Measurements from ENCODE around the gene KIR2DL1. TPM values are rescaled to one million over a fixed set of nuclear protein-coding genes. Genes with fewer than 3 reads are reported as not detected.
"Not testable (repeated sequence)": the region's sequence is repeated elsewhere in the genome, so short reads cannot be mapped to it uniquely, and the experiment has no call there.

The KIR2DL1 gene
- total RNA-seq, 1 donor from 2014 or later = not detected

GRCh38 chr19:54778896-54779295 lies 9.3 kb downstream of the KIR2DL1 start:
- H3K27me3 Mint-ChIP-seq (ENCODE audit: insufficient read depth); H3K9me3 Mint-ChIP-seq; H3K4me3 Mint-ChIP-seq; H3K36me3 Mint-ChIP-seq (ENCODE audit: low read depth); H3K27ac Mint-ChIP-seq; intact Hi-C loops (cut with micrococcal nuclease); H3K4me1 Mint-ChIP-seq (ENCODE audit: low read depth); DNase-seq (ENCODE audit: low spot score): not testable (repeated sequence)

- DNase-seq (ENCODE audit: low spot score); intact Hi-C loops (cut with micrococcal nuclease); H3K4me3 Mint-ChIP-seq; H3K27ac Mint-ChIP-seq; H3K4me1 Mint-ChIP-seq (ENCODE audit: low read depth); H3K36me3 Mint-ChIP-seq (ENCODE audit: low read depth); H3K27me3 Mint-ChIP-seq (ENCODE audit: insufficient read depth); H3K9me3 Mint-ChIP-seq: not testable (repeated sequence)
Measured at GRCh38 chr19:54782916-54783315, 13.3 kb downstream of the KIR2DL1 start.

GRCh38 chr19:54786091-54786723 lies 16.6 kb downstream of the KIR2DL1 start:
- H3K36me3 Mint-ChIP-seq (ENCODE audit: low read depth); H3K27me3 Mint-ChIP-seq (ENCODE audit: insufficient read depth); H3K9me3 Mint-ChIP-seq; H3K27ac Mint-ChIP-seq; intact Hi-C loops (cut with micrococcal nuclease); DNase-seq (ENCODE audit: low spot score); H3K4me1 Mint-ChIP-seq (ENCODE audit: low read depth); H3K4me3 Mint-ChIP-seq: not testable (repeated sequence)

DNA sequence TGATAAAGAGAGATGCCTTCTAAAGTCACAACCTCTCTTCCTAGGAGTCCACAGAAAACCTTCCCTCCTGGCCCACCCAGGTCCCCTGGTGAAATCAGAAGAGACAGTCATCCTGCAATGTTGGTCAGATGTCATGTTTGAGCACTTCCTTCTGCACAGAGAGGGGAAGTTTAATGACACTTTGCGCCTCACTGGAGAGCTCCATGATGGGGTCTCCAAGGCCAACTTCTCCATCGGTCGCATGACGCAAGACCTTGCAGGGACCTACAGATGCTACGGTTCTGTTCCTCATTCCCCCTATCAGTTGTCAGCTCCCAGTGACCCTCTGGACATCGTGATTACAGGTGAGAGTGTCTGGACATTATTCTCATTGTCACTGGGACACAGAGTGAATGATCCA lies 18.6 kb downstream of the KIR2DL1 start:
- H3K27me3 Mint-ChIP-seq (ENCODE audit: insufficient read depth); H3K27ac Mint-ChIP-seq; H3K4me3 Mint-ChIP-seq; H3K36me3 Mint-ChIP-seq (ENCODE audit: low read depth); H3K9me3 Mint-ChIP-seq; intact Hi-C loops (cut with micrococcal nuclease); DNase-seq (ENCODE audit: low spot score); H3K4me1 Mint-ChIP-seq (ENCODE audit: low read depth): not testable (repeated sequence)

DNA sequence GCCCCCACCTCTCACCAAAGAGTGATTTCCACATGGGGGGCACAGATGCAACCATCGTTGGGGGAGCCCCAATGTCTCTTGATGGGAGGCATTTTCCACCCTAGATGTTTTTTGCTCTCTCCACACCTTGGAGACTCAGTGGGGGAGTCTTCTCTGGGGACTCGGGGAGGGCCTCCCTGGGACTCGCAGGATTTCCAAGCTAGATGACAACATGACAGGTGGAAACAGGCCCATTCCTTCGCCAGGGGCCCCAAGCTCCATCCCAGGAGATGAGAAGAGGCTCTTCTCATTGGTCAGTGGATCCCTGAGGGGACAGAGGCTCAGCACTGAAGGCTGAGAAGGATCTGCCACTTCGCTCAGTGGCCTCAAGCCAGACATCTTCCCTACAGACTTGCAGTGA lies 21.1 kb downstream of the KIR2DL1 start:
- Mint-ChIP-seq H3K4me1 (ENCODE audit: low read depth) (peaks cover 12% of the 10 kb centered on the region), H3K27ac (no peak overlapping the region), H3K36me3 (ENCODE audit: low read depth) (no peaks in the 10 kb centered on the region), H3K9me3 (peaks cover 2% of the 10 kb centered on the region), H3K4me3 (no peak overlapping the region), H3K27me3 (ENCODE audit: insufficient read depth) (peaks cover 7% of the 10 kb centered on the region)
- intact Hi-C loops (cut with micrococcal nuclease) = no loop called here
- DNase-seq (ENCODE audit: low spot score) = no peak

DNA sequence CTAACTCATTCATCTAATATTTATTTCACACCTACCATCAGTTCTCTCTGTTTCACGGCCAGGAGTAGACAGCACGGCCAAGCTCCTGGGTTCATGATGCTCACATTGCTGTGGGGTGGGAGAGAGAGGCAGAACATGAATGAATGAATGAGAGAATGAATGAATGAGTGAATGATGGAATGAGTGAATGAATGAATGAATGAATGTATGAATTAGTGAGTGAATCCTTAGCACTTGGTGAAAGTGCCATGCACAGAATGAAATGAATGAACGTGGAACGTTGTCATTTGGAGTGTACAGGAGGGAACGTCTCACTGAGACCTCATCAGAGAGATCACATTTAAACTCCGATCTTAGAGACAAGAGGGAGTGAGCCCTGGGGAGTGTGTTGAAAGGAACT lies 21.9 kb downstream of the KIR2DL1 start:
- H3K36me3 Mint-ChIP-seq (ENCODE audit: low read depth) = no peaks in the 10 kb centered on the region
- H3K4me1 Mint-ChIP-seq (ENCODE audit: low read depth) = peaks cover 12% of the 10 kb centered on the region
- DNase-seq (ENCODE audit: low spot score) = no peak
- intact Hi-C loops (cut with micrococcal nuclease) = no loop called here
- no peak overlapping the region for H3K27ac Mint-ChIP-seq
- no peak overlapping the region for H3K4me3 Mint-ChIP-seq
- H3K27me3 Mint-ChIP-seq (ENCODE audit: insufficient read depth) = peaks cover 11% of the 10 kb centered on the region
- H3K9me3 Mint-ChIP-seq = no peaks in the 10 kb centered on the region

GRCh38 chr19:54792814-54793213 lies 23.2 kb downstream of the KIR2DL1 start:
- H3K36me3 Mint-ChIP-seq (ENCODE audit: low read depth) = no peaks in the 10 kb centered on the region
- no peaks in the 10 kb centered on the region for H3K9me3 Mint-ChIP-seq
- peak overlapping the region; percentile 74 for H3K4me3 Mint-ChIP-seq
- H3K4me1 Mint-ChIP-seq (ENCODE audit: low read depth) = peaks cover 12% of the 10 kb centered on the region
- DNase-seq (ENCODE audit: low spot score) = no peak
- peaks cover 12% of the 10 kb centered on the region for H3K27me3 Mint-ChIP-seq (ENCODE audit: insufficient read depth)
- H3K27ac Mint-ChIP-seq = no peak overlapping the region
- intact Hi-C loops (cut with micrococcal nuclease) = no loop called here

DNA sequence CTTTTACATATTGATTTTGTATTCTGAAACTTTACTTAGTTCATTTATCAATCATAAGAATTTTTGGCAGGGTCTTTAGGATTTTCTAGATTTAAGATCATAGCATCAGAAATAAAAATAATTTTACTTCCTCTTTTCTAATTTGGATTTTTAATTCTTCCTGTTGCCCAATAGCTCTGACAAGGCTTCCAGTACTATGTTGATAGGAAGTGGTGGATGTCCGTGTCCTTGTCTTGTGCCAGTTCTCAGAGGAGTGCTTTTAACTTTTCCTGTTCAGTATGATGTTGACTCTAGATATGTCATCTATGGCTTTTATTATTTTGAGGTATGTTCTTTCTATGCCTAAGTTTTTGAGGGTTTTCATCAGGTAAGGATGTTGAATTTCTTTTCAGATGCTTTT lies 26.2 kb downstream of the KIR2DL1 start:
- no peaks in the 10 kb centered on the region for H3K36me3 Mint-ChIP-seq (ENCODE audit: low read depth)
- peaks cover 21% of the 10 kb centered on the region for H3K27me3 Mint-ChIP-seq (ENCODE audit: insufficient read depth)
- H3K27ac Mint-ChIP-seq = no peak overlapping the region
- H3K9me3 Mint-ChIP-seq = no peaks in the 10 kb centered on the region
- peaks cover 12% of the 10 kb centered on the region for H3K4me1 Mint-ChIP-seq (ENCODE audit: low read depth)
- no peak overlapping the region for H3K4me3 Mint-ChIP-seq
- no peak for DNase-seq (ENCODE audit: low spot score)
- intact Hi-C loops (cut with micrococcal nuclease) = no loop called here

GRCh38 chr19:54803410-54803809 lies 33.8 kb downstream of the KIR2DL1 start, which contains the start of gene KIR2DL4:
Gene KIR2DL4, plus strand, starts transcription at chr19:54803610. Its CDS starts 42 bp downstream, at chr19:54803652.
- DNase-seq (ENCODE audit: low spot score) = no peak
- H3K4me1 Mint-ChIP-seq (ENCODE audit: low read depth) = no peaks in the 10 kb centered on the region
- no peaks in the 10 kb centered on the region for H3K9me3 Mint-ChIP-seq
- H3K36me3 Mint-ChIP-seq (ENCODE audit: low read depth) = no peaks in the 10 kb centered on the region
- peaks cover 11% of the 10 kb centered on the region for H3K27me3 Mint-ChIP-seq (ENCODE audit: insufficient read depth)
- H3K27ac Mint-ChIP-seq = no peak within 1 kb of the TSS
- intact Hi-C loops (cut with micrococcal nuclease) = no loop called here
- H3K4me3 Mint-ChIP-seq = no peak within 1 kb of the TSS

DNA sequence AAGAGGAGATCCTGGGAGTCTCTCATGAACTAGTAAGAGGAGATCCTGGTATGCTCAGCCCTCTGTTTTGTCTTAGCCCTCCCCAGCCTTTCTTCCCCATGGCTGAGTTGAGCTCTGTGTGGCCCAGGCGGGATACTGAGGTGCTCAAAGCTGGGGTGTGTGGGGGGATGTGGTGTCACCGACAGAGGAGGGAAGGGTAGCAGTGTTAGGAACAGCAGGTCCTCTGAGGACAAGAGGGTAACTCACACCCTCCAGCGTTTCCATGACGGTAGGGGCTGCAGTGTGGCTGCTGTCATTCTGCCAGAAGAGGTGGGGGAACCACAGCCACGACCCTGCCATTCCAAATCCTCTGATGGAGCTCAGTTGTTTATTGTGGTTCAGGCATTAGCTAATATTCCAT lies 34.5 kb downstream of the KIR2DL1 start:
- no peak for DNase-seq (ENCODE audit: low spot score)
- no peak overlapping the region for H3K27ac Mint-ChIP-seq
- no peak overlapping the region for H3K4me3 Mint-ChIP-seq
- H3K36me3 Mint-ChIP-seq (ENCODE audit: low read depth) = no peaks in the 10 kb centered on the region
- H3K27me3 Mint-ChIP-seq (ENCODE audit: insufficient read depth) = peaks cover 8% of the 10 kb centered on the region
- H3K9me3 Mint-ChIP-seq = no peaks in the 10 kb centered on the region
- no peaks in the 10 kb centered on the region for H3K4me1 Mint-ChIP-seq (ENCODE audit: low read depth)
- intact Hi-C loops (cut with micrococcal nuclease) = no loop called here

DNA sequence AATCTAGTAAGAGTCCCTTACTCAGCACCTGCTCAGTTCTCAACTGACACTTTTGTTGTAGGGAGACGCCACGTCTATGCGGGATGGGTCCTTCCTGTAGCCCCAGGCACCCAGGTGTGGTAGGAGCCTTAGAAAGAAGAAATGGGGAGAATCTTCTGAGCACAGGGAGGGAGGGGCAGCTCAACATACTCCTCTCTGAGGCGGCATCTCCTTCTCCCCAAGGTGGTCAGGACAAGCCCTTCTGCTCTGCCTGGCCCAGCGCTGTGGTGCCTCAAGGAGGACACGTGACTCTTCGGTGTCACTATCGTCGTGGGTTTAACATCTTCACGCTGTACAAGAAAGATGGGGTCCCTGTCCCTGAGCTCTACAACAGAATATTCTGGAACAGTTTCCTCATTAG lies 35.0 kb downstream of the KIR2DL1 start:
- peaks cover 3% of the 10 kb centered on the region for H3K27me3 Mint-ChIP-seq (ENCODE audit: insufficient read depth)
- H3K9me3 Mint-ChIP-seq = no peaks in the 10 kb centered on the region
- H3K36me3 Mint-ChIP-seq (ENCODE audit: low read depth) = no peaks in the 10 kb centered on the region
- DNase-seq (ENCODE audit: low spot score) = no peak
- H3K4me1 Mint-ChIP-seq (ENCODE audit: low read depth) = no peaks in the 10 kb centered on the region
- H3K27ac Mint-ChIP-seq = no peak overlapping the region
- intact Hi-C loops (cut with micrococcal nuclease) = no loop called here
- no peak overlapping the region for H3K4me3 Mint-ChIP-seq

DNA sequence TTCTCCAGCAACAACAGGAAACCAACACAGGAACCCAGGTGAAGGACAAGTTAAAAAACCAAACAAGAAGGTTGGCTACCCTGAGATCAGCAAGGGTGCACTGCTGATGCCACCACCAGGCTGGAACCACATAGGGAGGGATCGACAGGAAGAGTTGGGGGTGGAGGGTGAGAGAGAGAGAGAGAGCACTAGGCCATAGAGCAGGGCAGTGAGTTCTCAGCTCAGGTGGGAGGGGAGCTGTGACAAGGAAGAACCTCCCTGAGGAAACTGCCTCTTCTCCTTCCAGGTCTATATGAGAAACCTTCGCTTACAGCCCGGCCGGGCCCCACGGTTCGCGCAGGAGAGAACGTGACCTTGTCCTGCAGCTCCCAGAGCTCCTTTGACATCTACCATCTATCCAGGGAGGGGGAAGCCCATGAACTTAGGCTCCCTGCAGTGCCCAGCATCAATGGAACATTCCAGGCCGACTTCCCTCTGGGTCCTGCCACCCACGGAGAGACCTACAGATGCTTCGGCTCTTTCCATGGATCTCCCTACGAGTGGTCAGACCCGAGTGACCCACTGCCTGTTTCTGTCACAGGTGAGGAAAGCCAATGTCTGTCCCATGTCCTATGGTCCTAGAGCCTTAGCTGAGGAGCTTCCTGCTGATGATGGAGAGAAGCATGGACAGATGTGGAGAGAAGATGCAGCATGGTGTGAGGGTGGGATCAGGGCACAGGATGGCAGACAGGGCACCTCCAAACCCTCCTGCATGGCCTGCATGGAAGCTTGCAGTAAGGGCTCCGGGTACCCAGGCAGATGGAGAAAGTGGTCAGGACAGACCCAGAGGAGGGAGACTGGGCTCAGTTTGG lies 36.3 kb downstream of the KIR2DL1 start:
- Mint-ChIP-seq H3K9me3 (no peaks in the 10 kb centered on the region), H3K4me1 (ENCODE audit: low read depth) (no peaks in the 10 kb centered on the region), H3K4me3 (no peak overlapping the region), H3K36me3 (ENCODE audit: low read depth) (no peaks in the 10 kb centered on the region), H3K27ac (no peak overlapping the region), H3K27me3 (ENCODE audit: insufficient read depth) (peaks cover 4% of the 10 kb centered on the region)
- intact Hi-C loops (cut with micrococcal nuclease) = no loop called here
- no peak for DNase-seq (ENCODE audit: low spot score)

GRCh38 chr19:54806516-54806838 lies 36.9 kb downstream of the KIR2DL1 start:
- H3K4me3 Mint-ChIP-seq = no peak overlapping the region

More at GRCh38 chr19:54806516-54806838, 36.9 kb downstream of the KIR2DL1 start:
- Mint-ChIP-seq H3K4me1 (ENCODE audit: low read depth) (no peaks in the 10 kb centered on the region), H3K27me3 (ENCODE audit: insufficient read depth) (peaks cover 4% of the 10 kb centered on the region), H3K36me3 (ENCODE audit: low read depth) (no peaks in the 10 kb centered on the region), H3K27ac (no peak overlapping the region), H3K9me3 (no peaks in the 10 kb centered on the region)
- DNase-seq (ENCODE audit: low spot score) = no peak
- intact Hi-C loops (cut with micrococcal nuclease) = no loop called here
